HepG2 (cell line): ENCODE results near the gene MRPS10. TPM values are rescaled to one million over a fixed set of nuclear protein-coding genes. Genes with fewer than 3 reads are reported as not detected.

Experiments
- ARHGAP35 ChIP-seq: sonication (generic); formaldehyde crosslinking; IDR thresholded peaks from 2 replicates; pipeline ENCODE4 v1.9.0; 2022; ENCODE audit warnings: mild to moderate bottlenecking, inconsistent platforms, moderate library complexity, missing genetic modification reagents, borderline replicate concordance
- ARNTL ChIP-seq: sonication (generic); formaldehyde crosslinking; IDR thresholded peaks from 2 replicates; pipeline ENCODE4 v1.4.0; 2020; ENCODE audit warnings: mild to moderate bottlenecking, missing genetic modification reagents
- BCL6 ChIP-seq: IDR thresholded peaks from 2 replicates; pipeline ENCODE4 v1.6.1; 2016; ENCODE audit warnings: missing genetic modification reagents, missing compliant biosample characterization
- CEBPG ChIP-seq: IDR thresholded peaks from 2 replicates; pipeline ENCODE4 v1.6.1; 2016
- GFI1 ChIP-seq: sonication (generic); formaldehyde crosslinking; IDR thresholded peaks from 2 replicates; pipeline ENCODE4 v1.5.0; 2020; ENCODE audit warnings: missing genetic modification reagents, mild to moderate bottlenecking, borderline replicate concordance
- GPN1 ChIP-seq: sonication (generic); formaldehyde crosslinking; IDR thresholded peaks from 2 replicates; pipeline ENCODE4 v1.5.1; 2020; ENCODE audit warnings: missing genetic modification reagents, borderline replicate concordance
- HNF1B ChIP-seq: sonication (generic); formaldehyde crosslinking; IDR thresholded peaks from 2 replicates; pipeline ENCODE4 v1.5.1; 2020; ENCODE audit warnings: mild to moderate bottlenecking, moderate library complexity, missing genetic modification reagents
- KDM5A ChIP-seq: fragments of 200-600 bp; sonication (generic); IDR thresholded peaks from 2 replicates; pipeline ENCODE4 v1.7.0; 2018; ENCODE audit warnings: antibody characterized with exemption, mild to moderate bottlenecking, low read length, borderline replicate concordance
- NFATC3 ChIP-seq: sonication (generic); formaldehyde crosslinking; IDR thresholded peaks from 2 replicates; pipeline ENCODE4 v1.5.1; 2020; ENCODE audit warnings: mild to moderate bottlenecking, missing genetic modification reagents
- NR2C2 ChIP-seq: sonication (generic); formaldehyde crosslinking; IDR thresholded peaks from 2 replicates; pipeline ENCODE4 v1.4.0; 2020; ENCODE audit warnings: missing genetic modification reagents, mild to moderate bottlenecking, moderate library complexity, borderline replicate concordance
- NR2F6 ChIP-seq, 2 experiments: IDR thresholded peaks; 2 replicates each; pipeline ENCODE4 v1.6.1; 2016; ENCODE audit warnings: antibody characterized with exemption in 1 of 2, mild to moderate bottlenecking in 1 of 2
- NRL ChIP-seq: sonication (generic); formaldehyde crosslinking; IDR thresholded peaks from 2 replicates; pipeline ENCODE4 v1.5.0; 2020; ENCODE audit warnings: missing genetic modification reagents, mild to moderate bottlenecking, moderate library complexity, borderline replicate concordance
- RBM22 ChIP-seq: fragments of 200-400 bp; formaldehyde crosslinking; optimal IDR thresholded peaks from 2 replicates; pipeline ENCODE3; 2017; ENCODE audit warnings: mild to moderate bottlenecking, low read length, moderate library complexity
- TCF12 ChIP-seq, 2 experiments: fragments of 450-650 bp in 1 of 2; sonication (generic) in 1 of 2; formaldehyde crosslinking in 1 of 2; IDR thresholded peaks; 2 replicates each; pipeline versions ENCODE4 v1.6.1 to v1.8.0; 2017 to 2022; ENCODE audit warnings: antibody characterized with exemption in 1 of 2, mild to moderate bottlenecking in 1 of 2, missing genetic modification reagents in 1 of 2, moderate library complexity in 1 of 2
- TOE1 ChIP-seq: sonication (generic); formaldehyde crosslinking; IDR thresholded peaks from 2 replicates; pipeline ENCODE4 v1.4.0; 2020; ENCODE audit warnings: mild to moderate bottlenecking, missing genetic modification reagents
- ZC3H4 ChIP-seq: sonication (generic); formaldehyde crosslinking; IDR thresholded peaks from 2 replicates; pipeline ENCODE4 v1.4.0; 2020; ENCODE audit warnings: missing genetic modification reagents, borderline replicate concordance
- ZFAT ChIP-seq: sonication (generic); formaldehyde crosslinking; conservative IDR thresholded peaks from 2 replicates; pipeline ENCODE4 v1.8.1; 2023; ENCODE audit warnings: missing genetic modification reagents, inconsistent platforms
- ZNF296 ChIP-seq: sonication (generic); formaldehyde crosslinking; conservative IDR thresholded peaks from 2 replicates; pipeline ENCODE4 v1.5.0; 2020; ENCODE audit warnings: mild to moderate bottlenecking, missing genetic modification reagents
- ZNF333 ChIP-seq: sonication (generic); formaldehyde crosslinking; IDR thresholded peaks from 2 replicates; pipeline ENCODE4 v1.4.0; 2020; ENCODE audit warnings: mild to moderate bottlenecking, missing genetic modification reagents, borderline replicate concordance
- ZNF580 ChIP-seq: IDR thresholded peaks from 2 replicates; pipeline ENCODE4 v1.6.1; 2016; ENCODE audit warnings: low read depth, borderline replicate concordance
- polyA plus RNA-seq, 8 experiments: library from polyadenylated mRNA; depleted of rRNA in 3 of 8; stranded (reverse) in 7 of 8; unstranded in 1 of 8; fragments of >200 nt; fragmentation: Illumina TruSeq in 4 of 8; extraction: Trizol in 4 of 8; gene quantifications; 2 replicates each; pipeline versions ENCODE4 v1.2.1 to v1.2.3, GENCODE V29; 2011 to 2016; ENCODE audit warnings: low read depth in 4 of 8, missing spikeins in 1 of 8, mixed read lengths in 1 of 8; ENCODE audit not compliant: insufficient read depth in 1 of 8
- total RNA-seq, 5 experiments: library from RNA; depleted of rRNA; stranded (reverse); fragments of >200 nt; fragmentation: Illumina TruSeq; extraction: Trizol; gene quantifications; 2 replicates each; pipeline ENCODE4 v1.2.3, GENCODE V29; 2016; ENCODE audit warnings: low read depth in 1 of 5
- TF ChIP-seq, protein P1 (sequence below): IDR thresholded peaks from 2 replicates; pipeline ENCODE4 v1.6.1; 2016; ENCODE audit warnings: missing compliant biosample characterization, missing genetic modification reagents, borderline replicate concordance
- TF ChIP-seq, protein P2 (sequence below): sonication (generic); formaldehyde crosslinking; IDR thresholded peaks from 2 replicates; pipeline ENCODE4 v1.5.0; 2020; ENCODE audit warnings: missing genetic modification reagents
- TF ChIP-seq, protein P3 (sequence below): sonication (generic); formaldehyde crosslinking; IDR thresholded peaks from 2 replicates; pipeline ENCODE4 v1.4.0; 2020; ENCODE audit warnings: missing genetic modification reagents
- TF ChIP-seq, protein P4 (sequence below): sonication (generic); formaldehyde crosslinking; IDR thresholded peaks from 2 replicates; pipeline ENCODE4 v1.8.1; 2023; ENCODE audit warnings: mild to moderate bottlenecking, missing genetic modification reagents

Gene MRPS10
- total and polyA plus RNA-seq, 2 of the 13 experiments (the other 11 are each of a cell fraction or from before 2014, with no cell fraction given) = 31.7 to 54.6 TPM

DNA sequence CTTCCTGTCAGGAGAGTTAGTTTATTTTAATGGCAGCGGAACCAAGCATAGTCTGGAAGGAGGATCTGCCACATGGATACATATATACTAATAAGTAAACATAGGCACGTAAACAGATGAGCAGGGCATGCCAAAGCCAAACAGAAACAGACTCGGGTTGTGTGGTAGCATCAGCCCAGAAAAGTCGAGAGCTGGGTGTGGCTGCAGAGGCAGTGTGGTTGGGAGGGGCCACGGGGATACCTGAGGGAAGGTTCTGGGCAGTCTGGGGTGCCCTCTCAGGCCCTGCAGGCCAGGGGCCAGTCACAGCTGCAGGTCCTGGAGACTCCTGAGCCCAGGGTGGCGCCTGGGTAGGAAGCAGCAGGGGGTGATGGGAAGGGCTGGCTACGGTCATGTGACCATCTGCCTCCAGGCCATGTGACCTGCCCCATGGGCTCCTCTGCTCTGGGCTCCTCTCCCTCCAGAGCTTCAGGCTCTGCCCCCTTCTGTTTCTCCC is 42.8 kb upstream of the MRPS10 start (continued):
- TF ChIP-seq NR2F6 (IDR thresholded peaks at IDR 0.05) = no peak
- no peak for TF ChIP-seq NR2F6 (CRISPR knock-in tag; IDR thresholded peaks at IDR 0.05)
- no peak for TF ChIP-seq ZC3H4 (CRISPR knock-in tag)
- TF ChIP-seq ZNF580 (CRISPR knock-in tag) = no peak
- TF ChIP-seq HNF1B (CRISPR knock-in tag) = peak; percentile 17; the same call in 1 of the 2 replicates
- no peak for TF ChIP-seq TCF12 (IDR thresholded peaks at IDR 0.05)
- TF ChIP-seq TCF12 (CRISPR knock-in tag; IDR thresholded peaks at IDR 0.05) = no peak
- no peak for TF ChIP-seq ZFAT (CRISPR knock-in tag)
- no peak for TF ChIP-seq CEBPG (CRISPR knock-in tag)
- no peak for TF ChIP-seq NRL
- no peak for TF ChIP-seq BCL6 (CRISPR knock-in tag)
- no peak for TF ChIP-seq GPN1 (CRISPR knock-in tag)
- TF ChIP-seq ZNF333 (CRISPR knock-in tag) = no peak
- no peak for TF ChIP-seq RBM22
- no peak for TF ChIP-seq ARNTL (CRISPR knock-in tag)
- TF ChIP-seq GFI1 = no peak
- TF ChIP-seq, protein P1, sequence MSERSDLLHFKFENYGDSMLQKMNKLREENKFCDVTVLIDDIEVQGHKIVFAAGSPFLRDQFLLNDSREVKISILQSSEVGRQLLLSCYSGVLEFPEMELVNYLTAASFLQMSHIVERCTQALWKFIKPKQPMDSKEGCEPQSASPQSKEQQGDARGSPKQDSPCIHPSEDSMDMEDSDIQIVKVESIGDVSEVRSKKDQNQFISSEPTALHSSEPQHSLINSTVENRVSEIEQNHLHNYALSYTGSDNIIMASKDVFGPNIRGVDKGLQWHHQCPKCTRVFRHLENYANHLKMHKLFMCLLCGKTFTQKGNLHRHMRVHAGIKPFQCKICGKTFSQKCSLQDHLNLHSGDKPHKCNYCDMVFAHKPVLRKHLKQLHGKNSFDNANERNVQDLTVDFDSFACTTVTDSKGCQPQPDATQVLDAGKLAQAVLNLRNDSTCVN (CRISPR knock-in tag) = no peak
- TF ChIP-seq, protein P2, sequence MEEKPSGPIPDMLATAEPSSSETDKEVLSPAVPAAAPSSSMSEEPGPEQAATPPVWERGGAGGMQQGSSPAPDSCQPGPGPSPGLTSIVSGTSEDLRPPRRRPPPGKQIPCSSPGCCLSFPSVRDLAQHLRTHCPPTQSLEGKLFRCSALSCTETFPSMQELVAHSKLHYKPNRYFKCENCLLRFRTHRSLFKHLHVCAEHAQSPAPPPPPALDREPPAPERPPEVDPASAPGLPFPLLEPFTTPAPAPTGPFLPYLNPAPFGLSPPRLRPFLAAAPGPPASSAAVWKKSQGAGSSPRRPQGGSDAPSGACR (CRISPR knock-in tag) = no peak
- TF ChIP-seq NR2C2 (CRISPR knock-in tag) = no peak
- no peak for TF ChIP-seq KDM5A
- TF ChIP-seq ARHGAP35 (CRISPR knock-in tag) = no peak
- TF ChIP-seq, protein P3, sequence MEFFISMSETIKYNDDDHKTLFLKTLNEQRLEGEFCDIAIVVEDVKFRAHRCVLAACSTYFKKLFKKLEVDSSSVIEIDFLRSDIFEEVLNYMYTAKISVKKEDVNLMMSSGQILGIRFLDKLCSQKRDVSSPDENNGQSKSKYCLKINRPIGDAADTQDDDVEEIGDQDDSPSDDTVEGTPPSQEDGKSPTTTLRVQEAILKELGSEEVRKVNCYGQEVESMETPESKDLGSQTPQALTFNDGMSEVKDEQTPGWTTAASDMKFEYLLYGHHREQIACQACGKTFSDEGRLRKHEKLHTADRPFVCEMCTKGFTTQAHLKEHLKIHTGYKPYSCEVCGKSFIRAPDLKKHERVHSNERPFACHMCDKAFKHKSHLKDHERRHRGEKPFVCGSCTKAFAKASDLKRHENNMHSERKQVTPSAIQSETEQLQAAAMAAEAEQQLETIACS = no peak
- no peak for TF ChIP-seq NFATC3
- TF ChIP-seq, protein P4, sequence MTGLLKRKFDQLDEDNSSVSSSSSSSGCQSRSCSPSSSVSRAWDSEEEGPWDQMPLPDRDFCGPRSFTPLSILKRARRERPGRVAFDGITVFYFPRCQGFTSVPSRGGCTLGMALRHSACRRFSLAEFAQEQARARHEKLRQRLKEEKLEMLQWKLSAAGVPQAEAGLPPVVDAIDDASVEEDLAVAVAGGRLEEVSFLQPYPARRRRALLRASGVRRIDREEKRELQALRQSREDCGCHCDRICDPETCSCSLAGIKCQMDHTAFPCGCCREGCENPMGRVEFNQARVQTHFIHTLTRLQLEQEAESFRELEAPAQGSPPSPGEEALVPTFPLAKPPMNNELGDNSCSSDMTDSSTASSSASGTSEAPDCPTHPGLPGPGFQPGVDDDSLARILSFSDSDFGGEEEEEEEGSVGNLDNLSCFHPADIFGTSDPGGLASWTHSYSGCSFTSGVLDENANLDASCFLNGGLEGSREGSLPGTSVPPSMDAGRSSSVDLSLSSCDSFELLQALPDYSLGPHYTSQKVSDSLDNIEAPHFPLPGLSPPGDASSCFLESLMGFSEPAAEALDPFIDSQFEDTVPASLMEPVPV = no peak
- no peak for TF ChIP-seq ZNF296 (CRISPR knock-in tag)
- no peak for TF ChIP-seq TOE1 (CRISPR knock-in tag)
